VCaP (cell line): ENCODE results near the gene ATF7IP2.
"Not testable (repeated sequence)": the region's sequence is repeated elsewhere in the genome, so short reads cannot be mapped to it uniquely, and the experiment has no call there.

Experiments used
- H3K27ac ChIP-seq: fragments of 450-650 bp; 2 replicates; pipeline ENCODE4 v1.5.1; 2017
- CTCF ChIP-seq: fragments of 450-650 bp; conservative IDR thresholded peaks from 2 replicates; pipeline ENCODE4 v1.5.1; 2017; ENCODE audit warnings: mild to moderate bottlenecking, moderate library complexity

The ATF7IP2 gene

GRCh38 chr16:10410469-10410868, 24.6 kb downstream of the ATF7IP2 start:
- TF ChIP-seq CTCF: no peak
- no peak overlapping the region for H3K27ac ChIP-seq

GRCh38 chr16:10412935-10413601, 27.2 kb downstream of the ATF7IP2 start:
- H3K27ac ChIP-seq: no peak overlapping the region
- TF ChIP-seq CTCF: no peak

GRCh38 chr16:10418204-10418603, 32.3 kb downstream of the ATF7IP2 start:
- H3K27ac ChIP-seq: not testable (repeated sequence)

DNA sequence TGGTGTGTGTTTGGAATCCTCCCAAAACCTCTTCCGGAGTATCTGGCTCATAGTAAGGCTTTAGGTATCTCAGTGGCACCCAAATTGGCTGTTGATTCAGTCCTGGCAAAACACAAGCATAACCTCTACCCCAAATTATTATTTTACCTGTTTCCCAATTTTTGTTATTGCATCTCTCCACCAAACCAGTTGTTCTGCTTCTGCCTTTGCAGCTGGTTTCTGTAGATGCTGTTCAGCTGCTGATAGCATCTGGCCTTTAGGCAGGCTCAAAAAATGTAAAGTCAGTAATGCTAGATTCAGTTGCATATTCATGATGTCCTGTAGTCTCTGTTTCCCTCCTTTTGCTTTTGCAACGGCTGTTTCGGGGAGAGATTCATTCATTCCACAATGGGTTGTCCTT, 33.8 kb downstream of the ATF7IP2 start:
- TF ChIP-seq CTCF: no peak
- no peak overlapping the region for H3K27ac ChIP-seq

DNA sequence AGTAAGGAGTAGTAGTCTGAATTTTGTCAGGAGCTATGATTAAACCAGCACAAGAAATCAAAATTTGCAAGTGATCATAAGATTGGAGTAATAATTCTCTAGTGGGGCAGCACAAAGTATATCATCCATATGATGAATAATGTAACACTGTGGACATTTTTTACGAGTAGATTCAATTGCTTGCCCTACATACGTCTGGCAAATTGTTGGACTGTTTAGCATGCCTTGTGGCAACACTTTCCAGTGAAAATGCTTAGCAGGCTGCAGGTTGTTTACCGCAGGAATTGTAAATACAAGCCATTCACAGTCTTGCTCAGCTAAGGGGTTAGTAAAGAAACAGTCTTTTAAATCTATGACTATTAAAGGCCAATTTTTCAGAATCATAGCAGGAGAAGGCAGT, 35.7 kb downstream of the ATF7IP2 start:
- TF ChIP-seq CTCF: no peak
- no peak overlapping the region for H3K27ac ChIP-seq

DNA sequence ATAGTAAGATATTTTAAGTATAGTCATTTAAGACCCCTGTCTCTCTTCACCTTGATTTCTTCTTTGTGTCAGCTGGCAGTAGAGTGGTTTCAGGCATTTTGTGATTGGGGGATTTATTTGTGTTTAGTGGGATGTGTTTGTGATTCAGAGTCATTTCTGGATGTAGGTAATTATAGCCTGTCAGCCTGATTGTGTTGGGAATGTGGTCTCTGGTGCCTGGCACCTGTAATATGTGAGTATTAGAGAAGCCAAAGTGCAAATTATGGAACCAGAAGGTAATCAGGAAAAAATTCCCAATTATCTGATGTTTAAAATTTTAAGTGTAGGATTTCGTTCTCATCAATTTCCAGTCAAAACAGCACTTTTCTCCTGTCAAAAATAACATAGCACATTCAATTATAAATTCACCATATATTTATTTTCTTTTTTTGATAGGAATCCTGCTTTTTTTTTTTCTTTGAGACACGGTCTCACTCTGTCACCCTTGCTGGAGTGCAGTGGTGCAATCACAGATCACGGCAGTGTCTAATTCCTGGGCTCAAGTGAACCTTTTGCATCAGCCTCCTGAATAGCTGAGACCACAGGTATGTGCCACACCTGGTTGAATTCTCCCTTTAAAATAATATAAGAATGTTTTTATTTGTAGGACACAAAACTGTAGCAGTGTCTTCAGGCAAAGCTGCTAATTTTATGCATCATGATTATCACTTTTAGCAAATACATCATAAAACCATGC, 42.7 kb downstream of the ATF7IP2 start:
- TF ChIP-seq CTCF: no peak
- H3K27ac ChIP-seq: no peak overlapping the region

GRCh38 chr16:10429299-10429969, 43.6 kb downstream of the ATF7IP2 start:
- H3K27ac ChIP-seq: not testable (repeated sequence)

GRCh38 chr16:10441726-10442125, 55.9 kb downstream of the ATF7IP2 start:
- H3K27ac ChIP-seq: no peak overlapping the region
- no peak for TF ChIP-seq CTCF
